Spleen (tissue), 7 donors: ENCODE measurements around the gene DENND6B.

ENCODE experiments used
- CTCF ChIP-seq, 11 experiments: fragments of 200-600 bp in 7 of 11; fragments of 450-650 bp in 4 of 11; sonication (generic) in 4 of 11; IDR thresholded peaks in 8 of 11; conservative IDR thresholded peaks in 3 of 11; 1 replicate in 7 of 11; 2 replicates in 4 of 11; pipeline versions ENCODE4 v1.4.0 to v1.8.0; 2016 to 2021; ENCODE audit warnings: antibody characterized with exemption in 11 of 11, inconsistent platforms in 4 of 11, mild to moderate bottlenecking in 1 of 11
- POLR2AphosphoS5 ChIP-seq, 3 donors: sonication (generic); formaldehyde crosslinking; IDR thresholded peaks; one replicate each; pipeline ENCODE4 v1.5.1; 2017; ENCODE audit warnings: antibody characterized with exemption in 3 of 3
- donor health status: DM: no; HTN: no; CAD: no; lungs with moderate emphysema.
- donor health status: DM: no; HTN: no; CAD: no.
- donor health status: DM: no; HTN: no; CAD: no.

GRCh38 chr22:50320116-50320515, 6.7 kb downstream of the DENND6B start:
- TF ChIP-seq POLR2AphosphoS5 (IDR thresholded peaks at IDR 0.05) (no peak), CTCF (IDR thresholded peaks at IDR 0.05 in 8 of 11, conservative IDR thresholded peaks at IDR 0.05 in 3 of 11) (no peak)
